Mesenchymal stem cell (in vitro differentiated cells and primary cell): ENCODE measurements around the gene SMARCC2.

ENCODE experiments used
- DNase-seq: peaks from one replicate; pipeline ENCODE4 v3.0.0-alpha.2; 2013
- H2AFZ ChIP-seq: one replicate; pipeline ENCODE4 v1.6.1; 2013; ENCODE audit warnings: low read depth, mild to moderate bottlenecking, control low read depth, inconsistent platforms, low read length, moderate library complexity
- H2AK5ac ChIP-seq: 2 replicates; pipeline ENCODE4 v1.6.1; 2013; ENCODE audit warnings: low read length, moderate library complexity, mild to moderate bottlenecking, inconsistent platforms; ENCODE audit not compliant: severe bottlenecking
- H2BK120ac ChIP-seq: one replicate; pipeline ENCODE4 v1.6.1; 2013; ENCODE audit warnings: low read depth, mild to moderate bottlenecking, inconsistent platforms, low read length, moderate library complexity
- H2BK12ac ChIP-seq, 2 experiments: one replicate each; pipeline ENCODE4 v1.6.1; 2013; ENCODE audit warnings: inconsistent platforms in 2 of 2, low read length in 2 of 2, mild to moderate bottlenecking in 2 of 2, moderate library complexity in 2 of 2, control low read depth in 1 of 2
- H2BK15ac ChIP-seq: one replicate; pipeline ENCODE4 v1.6.1; 2013; ENCODE audit warnings: mild to moderate bottlenecking, low read depth, inconsistent platforms; ENCODE audit not compliant: poor library complexity, severe bottlenecking
- H2BK5ac ChIP-seq: 2 replicates; pipeline ENCODE4 v1.6.1; 2013; ENCODE audit warnings: low read depth, mild to moderate bottlenecking, low read length, control low read depth, inconsistent platforms; ENCODE audit not compliant: poor library complexity, severe bottlenecking
- H3K14ac ChIP-seq, 2 experiments: one replicate each; pipeline ENCODE4 v1.6.1; 2013; ENCODE audit warnings: inconsistent platforms in 2 of 2, low read length in 2 of 2, control low read depth in 1 of 2, mild to moderate bottlenecking in 1 of 2, moderate library complexity in 1 of 2
- H3K18ac ChIP-seq, 2 experiments: one replicate each; pipeline ENCODE4 v1.6.1; 2013; ENCODE audit warnings: inconsistent platforms in 2 of 2, low read length in 2 of 2, control low read depth in 1 of 2, low read depth in 1 of 2, mild to moderate bottlenecking in 1 of 2
- H3K23ac ChIP-seq, 2 experiments: one replicate each; pipeline ENCODE4 v1.6.1; 2013; ENCODE audit warnings: inconsistent platforms in 2 of 2, low read length in 2 of 2, mild to moderate bottlenecking in 2 of 2, moderate library complexity in 2 of 2, control low read depth in 1 of 2
- H3K27ac ChIP-seq: 2 replicates; pipeline ENCODE4 v1.5.1; 2013; ENCODE audit warnings: mild to moderate bottlenecking, moderate library complexity, low read length, control low read depth, inconsistent platforms; ENCODE audit not compliant: poor library complexity, severe bottlenecking
- H3K27me3 ChIP-seq, 2 experiments: 2 replicates each; pipeline versions ENCODE4 v1.6.1 to v1.7.0; 2013; ENCODE audit warnings: low read length in 2 of 2, mild to moderate bottlenecking in 2 of 2, moderate library complexity in 2 of 2, control low read depth in 1 of 2, inconsistent platforms in 1 of 2; ENCODE audit not compliant: control insufficient read depth in 1 of 2, insufficient read depth in 1 of 2
- H3K36me3 ChIP-seq, 2 experiments: 2 replicates each; pipeline versions ENCODE4 v1.6.1 to v1.7.0; 2013; ENCODE audit warnings: low read length in 2 of 2, control low read depth in 1 of 2, inconsistent platforms in 1 of 2, low read depth in 1 of 2, mild to moderate bottlenecking in 1 of 2; ENCODE audit not compliant: insufficient read depth in 2 of 2, control insufficient read depth in 1 of 2
- H3K4ac ChIP-seq, 2 experiments: one replicate each; pipeline ENCODE4 v1.6.1; 2013; ENCODE audit warnings: inconsistent platforms in 2 of 2, low read length in 2 of 2, mild to moderate bottlenecking in 2 of 2, moderate library complexity in 2 of 2, control low read depth in 1 of 2, low read depth in 1 of 2
- H3K4me1 ChIP-seq: 2 replicates; pipeline ENCODE4 v1.6.1; 2013; ENCODE audit warnings: low read depth, low read length, control low read depth; ENCODE audit not compliant: control insufficient read depth, insufficient read depth
- H3K4me2 ChIP-seq: 2 replicates; pipeline ENCODE4 v1.6.1; 2013; ENCODE audit warnings: low read length, mild to moderate bottlenecking, inconsistent platforms; ENCODE audit not compliant: poor library complexity, severe bottlenecking
- H3K4me3 ChIP-seq, 2 experiments: 2 replicates each; pipeline versions ENCODE4 v1.5.1 to v1.7.0; 2013; ENCODE audit warnings: low read length in 2 of 2, mild to moderate bottlenecking in 2 of 2, control low read depth in 1 of 2, low read depth in 1 of 2; ENCODE audit not compliant: insufficient read depth in 1 of 2
- H3K79me1 ChIP-seq: replicated peaks from 2 replicates; pipeline ENCODE4 v1.6.1; 2013; ENCODE audit warnings: mild to moderate bottlenecking, control low read depth, low read length, inconsistent platforms; ENCODE audit not compliant: poor library complexity, severe bottlenecking
- H3K9ac ChIP-seq: 2 replicates; pipeline ENCODE4 v1.7.0; 2013; ENCODE audit warnings: mild to moderate bottlenecking, low read length, moderate library complexity
- H3K9me3 ChIP-seq: 2 replicates; pipeline ENCODE4 v1.7.0; 2013; ENCODE audit warnings: mild to moderate bottlenecking, low read length; ENCODE audit not compliant: control insufficient read depth
- H4K8ac ChIP-seq: one replicate; pipeline ENCODE4 v1.6.1; 2013; ENCODE audit warnings: inconsistent platforms, mild to moderate bottlenecking, low read length, moderate library complexity
- H4K91ac ChIP-seq: one replicate; pipeline ENCODE4 v1.6.1; 2013; ENCODE audit warnings: mild to moderate bottlenecking, low read length, inconsistent platforms
- WGBS: methylation state at CpG from one replicate; pipeline ENCODE4 v1.1.7; 2013; ENCODE audit warnings: mixed read lengths; 5-methylcytosine and 5-hydroxymethylcytosine counted together

Gene SMARCC2

GRCh38 chr12:56234746-56235436 lies 45.6 kb upstream of the SMARCC2 start:
- Histone ChIP-seq H3K4me2 (no peak overlapping the region), H3K27me3 (no peaks in the 10 kb centered on the region), H4K8ac (no peak overlapping the region), H3K36me3 (peaks cover 36 to 49% of the 10 kb centered on the region in 2 experiments), H3K14ac (no peak overlapping the region), H3K79me1 (peaks cover 9% of the 10 kb centered on the region), H3K27ac (no peak overlapping the region), H3K4ac (no peak overlapping the region), H2AFZ (no peak overlapping the region), H2BK15ac (no peak overlapping the region), H3K9me3 (no peaks in the 10 kb centered on the region), H2BK120ac (no peak overlapping the region), H3K23ac (no peak overlapping the region), H2BK12ac (no peak overlapping the region), H2AK5ac (no peak overlapping the region), H3K9ac (no peak overlapping the region), H2BK5ac (no peak overlapping the region), H4K91ac (no peak overlapping the region), H3K18ac (no peak overlapping the region), H3K4me1 (peaks cover 11% of the 10 kb centered on the region), H3K4me3 (no peak overlapping the region)
- WGBS: 94% methylated on average over 13 of the region's 16 CpGs
- no peak for DNase-seq

DNA sequence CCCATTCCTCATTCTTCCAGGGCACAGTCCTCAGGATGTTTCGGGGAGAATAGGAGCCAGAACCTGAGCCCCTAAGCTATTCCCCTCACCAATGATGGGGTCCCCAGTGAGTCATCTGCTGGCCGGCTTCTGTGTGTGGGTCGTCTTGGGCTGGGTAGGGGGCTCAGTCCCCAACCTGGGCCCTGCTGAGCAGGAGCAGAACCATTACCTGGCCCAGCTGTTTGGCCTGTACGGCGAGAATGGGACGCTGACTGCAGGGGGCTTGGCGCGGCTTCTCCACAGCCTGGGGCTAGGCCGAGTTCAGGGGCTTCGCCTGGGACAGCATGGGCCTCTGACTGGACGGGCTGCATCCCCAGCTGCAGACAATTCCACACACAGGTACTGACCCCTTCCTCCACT lies 41.9 kb upstream of the SMARCC2 start:
- Histone ChIP-seq H3K79me1 (no peaks in the 10 kb centered on the region), H2AFZ (no peak overlapping the region), H3K27ac (no peak overlapping the region), H3K4me2 (no peak overlapping the region), H3K9me3 (no peaks in the 10 kb centered on the region), H3K4me3 (no peak overlapping the region), H3K23ac (no peak overlapping the region), H2AK5ac (no peak overlapping the region), H3K36me3 (peaks cover 18% of the 10 kb centered on the region in 2 experiments), H2BK120ac (no peak overlapping the region), H3K27me3 (no peaks in the 10 kb centered on the region), H3K4ac (no peak overlapping the region), H3K9ac (no peak overlapping the region), H3K4me1 (peaks cover 3% of the 10 kb centered on the region), H4K91ac (no peak overlapping the region), H2BK12ac (no peak overlapping the region), H4K8ac (no peak overlapping the region), H3K14ac (no peak overlapping the region), H2BK15ac (no peak overlapping the region), H3K18ac (no peak overlapping the region), H2BK5ac (no peak overlapping the region)
- WGBS: 91% methylated on average over 11 of the region's 11 CpGs
- no peak for DNase-seq

DNA sequence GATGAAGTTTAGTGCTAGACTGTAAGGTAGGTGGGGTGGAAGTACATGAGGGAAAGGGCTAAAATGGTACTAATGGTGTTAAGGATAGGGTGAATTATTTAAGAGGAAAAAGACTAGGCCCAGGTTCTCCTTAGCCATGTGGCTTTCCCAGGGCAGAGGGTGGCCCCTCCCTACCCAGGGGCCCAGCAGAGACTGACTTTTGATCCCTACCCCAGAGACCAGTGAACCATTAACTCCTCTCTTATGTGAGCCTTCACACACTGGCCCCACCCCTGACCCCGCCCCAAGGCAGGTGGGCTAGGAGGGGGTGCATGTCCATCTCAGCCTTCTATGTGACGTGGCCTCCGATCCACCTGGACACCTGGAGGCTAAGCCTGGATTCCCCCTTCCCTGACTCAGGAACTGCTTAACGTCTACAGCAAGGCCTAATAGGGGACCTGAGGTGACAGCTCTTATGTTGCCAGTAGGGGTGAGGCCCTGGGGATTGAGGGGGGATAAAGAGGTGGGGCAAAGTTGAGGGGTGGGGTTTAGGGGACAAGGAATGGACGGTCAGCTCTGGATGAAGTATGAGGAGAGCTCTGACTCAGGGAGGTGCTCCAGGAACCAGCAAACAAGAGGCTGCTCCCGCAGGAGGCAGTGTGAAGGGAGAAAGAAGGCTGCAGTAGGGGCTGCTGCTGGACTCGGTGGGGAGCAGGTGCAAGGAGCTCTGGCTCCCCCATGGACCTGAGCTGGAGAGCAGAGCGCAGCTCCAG lies 41.3 kb upstream of the SMARCC2 start:
- Histone ChIP-seq H3K9ac (no peak overlapping the region), H3K27me3 (no peaks in the 10 kb centered on the region), H3K4me2 (no peak overlapping the region), H3K14ac (no peak overlapping the region), H2AK5ac (no peak overlapping the region), H4K8ac (no peak overlapping the region), H3K4ac (no peak overlapping the region), H2BK15ac (no peak overlapping the region), H3K27ac (no peak overlapping the region), H2BK120ac (no peak overlapping the region), H3K36me3 (peaks cover 12 to 16% of the 10 kb centered on the region in 2 experiments), H2AFZ (no peak overlapping the region), H2BK5ac (no peak overlapping the region), H3K23ac (no peak overlapping the region), H4K91ac (no peak overlapping the region), H3K18ac (no peak overlapping the region), H3K4me1 (peaks cover 3% of the 10 kb centered on the region), H3K79me1 (no peaks in the 10 kb centered on the region), H3K9me3 (no peaks in the 10 kb centered on the region), H2BK12ac (no peak overlapping the region), H3K4me3 (no peak overlapping the region)
- DNase-seq: no peak
- WGBS: 85% methylated on average over 8 of the region's 8 CpGs

DNA sequence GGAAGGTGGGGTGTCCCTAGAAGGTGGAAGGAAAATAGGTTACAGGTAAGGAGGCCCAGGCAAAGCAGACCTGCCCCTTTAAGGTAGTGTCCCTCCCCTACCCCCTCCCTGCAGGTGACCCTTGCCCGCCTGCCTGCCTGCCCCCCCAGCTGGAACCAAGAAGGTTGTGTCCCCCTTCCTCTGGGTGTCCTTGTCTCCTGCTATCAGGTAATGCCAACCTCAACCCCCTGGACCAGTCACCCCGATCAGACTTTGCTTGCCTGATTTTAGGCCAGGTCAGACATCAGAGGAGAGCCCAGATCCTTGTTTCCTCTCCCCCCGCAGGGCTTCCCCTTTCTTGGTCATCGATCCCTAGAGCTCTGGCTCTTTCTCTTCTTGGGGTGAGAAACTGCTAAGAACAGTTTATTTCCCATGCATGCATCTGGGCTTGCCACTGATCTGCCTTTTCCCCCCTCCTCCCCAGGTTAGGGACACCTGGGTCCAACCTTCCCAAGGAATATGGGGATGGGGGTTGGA lies 40.7 kb upstream of the SMARCC2 start, which contains the start of gene SLC39A5:
Gene SLC39A5 (plus strand): TSS at position 136 of the 516 bp plus-strand sequence. CDS start 1,224 bp downstream, outside the sequence.
- no peak within 1 kb of the TSS for H3K18ac ChIP-seq
- H3K9ac ChIP-seq: no peak within 1 kb of the TSS
- no peak within 1 kb of the TSS for H2BK12ac ChIP-seq
- no peaks in the 10 kb centered on the region for H3K27me3 ChIP-seq
- no peak within 1 kb of the TSS for H4K91ac ChIP-seq
- H2BK15ac ChIP-seq: no peak within 1 kb of the TSS
- H3K27ac ChIP-seq: no peak within 1 kb of the TSS
- DNase-seq: no peak
- H3K4ac ChIP-seq: no peak within 1 kb of the TSS
- H2BK120ac ChIP-seq: no peak within 1 kb of the TSS
- H3K36me3 ChIP-seq: peaks cover 6 to 20% of the 10 kb centered on the region in 2 experiments
- no peak within 1 kb of the TSS for H4K8ac ChIP-seq
- WGBS: 94% methylated on average over 4 of the region's 4 CpGs
- H2AFZ ChIP-seq: no peak within 1 kb of the TSS
- peaks cover 5% of the 10 kb centered on the region for H3K79me1 ChIP-seq
- no peaks in the 10 kb centered on the region for H3K9me3 ChIP-seq
- no peak within 1 kb of the TSS for H2AK5ac ChIP-seq
- no peak within 1 kb of the TSS for H3K4me3 ChIP-seq
- H3K4me1 ChIP-seq: peaks cover 6% of the 10 kb centered on the region
- no peak within 1 kb of the TSS for H3K23ac ChIP-seq
- no peak within 1 kb of the TSS for H3K14ac ChIP-seq
- no peak within 1 kb of the TSS for H2BK5ac ChIP-seq
- H3K4me2 ChIP-seq: no peak within 1 kb of the TSS
